IMR-90 (cell line): Measurements from ENCODE around the gene FARS2. TPM values are rescaled to one million over a fixed set of nuclear protein-coding genes. Genes with fewer than 3 reads are reported as not detected.

Source experiments
- ATAC-seq: fragments of 200-7000 bp; cut with Tn5 transposase; 2 replicates; pipeline ENCODE4 v1.9.1; 2020; ENCODE audit warnings: low read depth, mild to moderate bottlenecking, moderate library complexity
- BruUV-seq: library from RNA; stranded (reverse); fragments of 400-500 nt; replicated peaks from 2 replicates; lab custom pipeline; 2021; lab: Mats Ljungman, UMichigan
- CTCF ChIA-PET: fragments of 300-600 bp; formaldehyde crosslinking; extraction: SDS; loops from one replicate; lab custom pipeline; 2021; ENCODE audit warnings: antibody characterized with exemption; lab: Yijun Ruan, JAX
- POLR2A ChIA-PET: fragments of 300-600 bp; sonication (Branson Sonifier 250); formaldehyde crosslinking; loops from one replicate; lab custom pipeline; 2022; ENCODE audit warnings: antibody characterized with exemption; ENCODE audit not compliant: unreplicated experiment; lab: Charles Lee
- DNase-seq: peaks from one replicate; pipeline ENCODE4 v3.0.0; 2013
- H2AFZ ChIP-seq: replicated peaks from 2 replicates; pipeline ENCODE3; 2013; ENCODE audit warnings: low read length, mild to moderate bottlenecking; ENCODE audit not compliant: poor library complexity
- H2AK5ac ChIP-seq: 2 replicates; pipeline ENCODE4 v1.6.1; 2013; ENCODE audit warnings: low read depth, low read length, inconsistent platforms
- H2AK9ac ChIP-seq: replicated peaks from 2 replicates; pipeline ENCODE3; 2013; ENCODE audit warnings: mild to moderate bottlenecking, low read depth, low read length, moderate library complexity; ENCODE audit not compliant: poor library complexity
- H2BK120ac ChIP-seq: 2 replicates; pipeline ENCODE4 v1.6.1; 2013; ENCODE audit warnings: low read depth, low read length, inconsistent platforms
- H2BK15ac ChIP-seq: 3 replicates; pipeline ENCODE4 v1.6.1; 2013; ENCODE audit warnings: low read depth, low read length, inconsistent platforms
- H2BK20ac ChIP-seq: 2 replicates; pipeline ENCODE4 v1.6.1; 2013; ENCODE audit warnings: low read depth, mild to moderate bottlenecking, inconsistent platforms, low read length, moderate library complexity
- H2BK5ac ChIP-seq: 2 replicates; pipeline ENCODE4 v1.6.1; 2013; ENCODE audit warnings: mild to moderate bottlenecking, low read depth, low read length, inconsistent platforms; ENCODE audit not compliant: poor library complexity, severe bottlenecking
- H3K14ac ChIP-seq: replicated peaks from 2 replicates; pipeline ENCODE4 v1.6.1; 2013; ENCODE audit warnings: low read depth, low read length, inconsistent platforms
- H3K18ac ChIP-seq: 2 replicates; pipeline ENCODE4 v1.6.1; 2013; ENCODE audit warnings: low read depth, low read length, control low read depth
- H3K23ac ChIP-seq: 2 replicates; pipeline ENCODE4 v1.6.1; 2013; ENCODE audit warnings: low read depth, low read length, inconsistent platforms
- H3K27ac ChIP-seq: 2 replicates; pipeline ENCODE4 v1.5.1; 2013; ENCODE audit warnings: mild to moderate bottlenecking, control low read depth, low read length; ENCODE audit not compliant: insufficient read depth
- H3K27me3 ChIP-seq: 2 replicates; pipeline ENCODE4 v1.6.1; 2013; ENCODE audit warnings: low read length; ENCODE audit not compliant: control insufficient read depth, insufficient read depth
- H3K36me3 ChIP-seq: 2 replicates; pipeline ENCODE4 v1.6.1; 2013; ENCODE audit warnings: low read length, mixed read lengths; ENCODE audit not compliant: control insufficient read depth, insufficient read depth
- H3K4ac ChIP-seq: 2 replicates; pipeline ENCODE4 v1.6.1; 2013; ENCODE audit warnings: low read depth, low read length, inconsistent platforms
- H3K4me1 ChIP-seq: 2 replicates; pipeline ENCODE4 v1.6.1; 2013; ENCODE audit warnings: low read length, mixed read lengths; ENCODE audit not compliant: control insufficient read depth, insufficient read depth
- H3K4me2 ChIP-seq: 2 replicates; pipeline ENCODE4 v1.6.1; 2013; ENCODE audit warnings: low read depth, mild to moderate bottlenecking, control low read depth, low read length, moderate library complexity
- H3K4me3 ChIP-seq: 2 replicates; pipeline ENCODE4 v1.5.1; 2013; ENCODE audit warnings: low read depth, mild to moderate bottlenecking, control low read depth, low read length, moderate library complexity; ENCODE audit not compliant: insufficient read depth
- H3K56ac ChIP-seq: 2 replicates; pipeline ENCODE4 v1.6.1; 2013; ENCODE audit warnings: low read length, inconsistent platforms; ENCODE audit not compliant: insufficient read depth; ENCODE audit errors: extremely low read depth
- H3K79me1 ChIP-seq, 2 experiments: 2 replicates each; pipeline ENCODE4 v1.6.1; 2013; ENCODE audit warnings: low read length in 2 of 2, inconsistent platforms in 1 of 2, low read depth in 1 of 2
- H3K9ac ChIP-seq: 2 replicates; pipeline ENCODE4 v1.6.1; 2013; ENCODE audit warnings: low read depth, low read length, control low read depth
- H3K9me1 ChIP-seq: 2 replicates; pipeline ENCODE4 v1.6.1; 2013; ENCODE audit warnings: low read length, inconsistent platforms; ENCODE audit not compliant: insufficient read depth
- H3K9me3 ChIP-seq: 2 replicates; pipeline ENCODE4 v1.6.1; 2013; ENCODE audit warnings: low read length; ENCODE audit not compliant: control insufficient read depth, insufficient read depth
- H4K20me1 ChIP-seq: 2 replicates; pipeline ENCODE4 v1.6.1; 2013; ENCODE audit warnings: low read length, inconsistent platforms; ENCODE audit not compliant: insufficient read depth
- H4K5ac ChIP-seq: 2 replicates; pipeline ENCODE4 v1.6.1; 2013; ENCODE audit warnings: mild to moderate bottlenecking, low read depth, low read length, control low read depth
- H4K8ac ChIP-seq, 2 experiments: 2 replicates each; pipeline ENCODE4 v1.6.1; 2013; ENCODE audit warnings: low read depth in 2 of 2, low read length in 2 of 2, control low read depth in 1 of 2, inconsistent platforms in 1 of 2
- H4K91ac ChIP-seq: 2 replicates; pipeline ENCODE4 v1.6.1; 2013; ENCODE audit warnings: low read depth, low read length, inconsistent platforms; ENCODE audit not compliant: insufficient read depth
- BHLHE40 ChIP-seq: fragments of 150-350 bp; IDR thresholded peaks from 2 replicates; pipeline ENCODE4 v1.6.1; 2016; ENCODE audit warnings: mild to moderate bottlenecking, low read depth, low read length
- CEBPB ChIP-seq: IDR thresholded peaks from 2 replicates; pipeline ENCODE4 v1.6.1; 2012; ENCODE audit warnings: low read depth, low read length, improper control_type of control experiment
- CHD1 ChIP-seq: IDR thresholded peaks from 2 replicates; pipeline ENCODE4 v1.6.1; 2012; ENCODE audit warnings: low read depth, low read length, improper control_type of control experiment
- CTCF ChIP-seq: conservative IDR thresholded peaks from 2 replicates; pipeline ENCODE4 v1.5.1; 2012; ENCODE audit warnings: mild to moderate bottlenecking, low read depth, low read length, improper control_type of control experiment
- ELK1 ChIP-seq: fragments of 150-350 bp; IDR thresholded peaks from 2 replicates; pipeline ENCODE4 v1.6.1; 2016; ENCODE audit warnings: low read depth, mild to moderate bottlenecking, low read length, moderate library complexity, borderline replicate concordance
- FOS ChIP-seq: fragments of 150-350 bp; IDR thresholded peaks from 2 replicates; pipeline ENCODE4 v1.6.1; 2016; ENCODE audit warnings: low read depth, low read length
- MAFK ChIP-seq: IDR thresholded peaks from 2 replicates; pipeline ENCODE4 v1.6.1; 2012; ENCODE audit warnings: low read depth, low read length, improper control_type of control experiment
- MAZ ChIP-seq: IDR thresholded peaks from 2 replicates; pipeline ENCODE4 v1.6.1; 2012; ENCODE audit warnings: low read depth, mild to moderate bottlenecking, low read length, improper control_type of control experiment, moderate library complexity, borderline replicate concordance
- MXI1 ChIP-seq: IDR thresholded peaks from 2 replicates; pipeline ENCODE4 v1.6.1; 2012; ENCODE audit warnings: low read depth, mild to moderate bottlenecking, low read length, moderate library complexity, borderline replicate concordance
- NFE2L2 ChIP-seq: fragments of 150-350 bp; IDR thresholded peaks from 2 replicates; pipeline ENCODE4 v1.6.1; 2016; ENCODE audit warnings: low read depth, mild to moderate bottlenecking, low read length
- POLR2A ChIP-seq: IDR thresholded peaks from 2 replicates; pipeline ENCODE4 v1.6.1; 2012; ENCODE audit warnings: mild to moderate bottlenecking, low read depth, low read length
- RAD21 ChIP-seq: IDR thresholded peaks from 2 replicates; pipeline ENCODE4 v1.6.1; 2012; ENCODE audit warnings: low read length, improper control_type of control experiment
- RCOR1 ChIP-seq: IDR thresholded peaks from 2 replicates; pipeline ENCODE4 v1.6.1; 2012; ENCODE audit warnings: mild to moderate bottlenecking, low read length, improper control_type of control experiment; ENCODE audit not compliant: insufficient replicate concordance
- RFX5 ChIP-seq: IDR thresholded peaks from 2 replicates; pipeline ENCODE4 v1.8.0; 2012; ENCODE audit warnings: low read depth, mild to moderate bottlenecking, low read length, moderate library complexity
- SMC3 ChIP-seq: fragments of 150-350 bp; IDR thresholded peaks from 2 replicates; pipeline ENCODE4 v1.6.1; 2016; ENCODE audit warnings: low read depth, mild to moderate bottlenecking, antibody characterized with exemption, low read length, moderate library complexity
- WGBS, 2 experiments: methylation state at CpG; one replicate each; pipeline versions ENCODE4 v1.1.5 to v1.1.7; 2013; ENCODE audit warnings: missing lambda C conversion rate in 2 of 2; ENCODE audit not compliant: insufficient read length in 1 of 2; ENCODE audit errors: extremely low coverage in 2 of 2; 5-methylcytosine and 5-hydroxymethylcytosine counted together
- dilution Hi-C: fragments of 300-500 bp; cut with HindIII; formaldehyde crosslinking; loops from one replicate; pipeline ENCODE4 v1.14.3; 2018; ENCODE audit warnings: low sequenced_read_pairs; ENCODE audit not compliant: unreplicated experiment
- in situ Hi-C: fragments of 300-500 bp; cut with MboI; formaldehyde crosslinking; loops from 3 replicates; pipeline ENCODE4 v1.14.3; 2019; ENCODE audit warnings: low sequenced_read_pairs, inconsistent platforms, mixed read lengths
- intact Hi-C: fragments of 100-400 bp; cut with micrococcal nuclease; formaldehyde crosslinking; loops from 2 replicates; pipeline ENCODE4 v1.10.0; 2022
- polyA plus RNA-seq, 3 experiments: library from polyadenylated mRNA; depleted of rRNA; stranded (reverse); fragments of >200 nt; gene quantifications; 2 replicates each; pipeline ENCODE4 v1.2.3, GENCODE V29; 2012; ENCODE audit warnings: low replicate concordance in 1 of 3
- total RNA-seq: library from RNA; depleted of rRNA; stranded (reverse); fragments of >200 nt; gene quantifications from 2 replicates; pipeline ENCODE4 v1.2.3, GENCODE V29; 2012

FARS2 gene
- total and polyA plus RNA-seq, 2 of the 4 experiments (the other 2 are of a cell fraction), result 12.1 to 28.9 TPM

- BruUV-seq, result no TSS peak
- H2AFZ ChIP-seq, result no peak overlapping the region
- no peak overlapping the region for H2AK9ac ChIP-seq
- H3K27me3 ChIP-seq, result no peaks in the 10 kb centered on the region
- H3K56ac ChIP-seq, result no peak overlapping the region
- no peak overlapping the region for H2BK120ac ChIP-seq
- DNase-seq (no peak), ATAC-seq (no peak)
- H3K9me3 ChIP-seq, result no peaks in the 10 kb centered on the region
- POLR2A ChIA-PET, result no interaction called here
- peaks cover 10 to 32% of the 10 kb centered on the region in 2 experiments for H3K79me1 ChIP-seq
- H4K91ac ChIP-seq, result no peak overlapping the region
- H3K9ac ChIP-seq, result no peak overlapping the region
- H4K5ac ChIP-seq, result no peak overlapping the region
- no peak overlapping the region for H3K27ac ChIP-seq
- no peaks in the 10 kb centered on the region for H3K4me1 ChIP-seq
- no peak overlapping the region for H3K4ac ChIP-seq
- no peak overlapping the region for H2BK15ac ChIP-seq
- no peak overlapping the region for H3K18ac ChIP-seq
- H4K8ac ChIP-seq, result no peak overlapping the region
- H3K23ac ChIP-seq, result no peak overlapping the region
- no peak overlapping the region for H2AK5ac ChIP-seq
- H3K9me1 ChIP-seq, result peaks cover 10% of the 10 kb centered on the region
- intact Hi-C loops, result no loop called here
- no peak overlapping the region for H3K14ac ChIP-seq
- CTCF ChIA-PET, result no interaction called here
- in situ Hi-C loops, result no loop called here
- no peak overlapping the region for H3K4me3 ChIP-seq
- no peak overlapping the region for H2BK20ac ChIP-seq
- dilution Hi-C loops, result no loop called here
- no peaks in the 10 kb centered on the region for H4K20me1 ChIP-seq
- H2BK5ac ChIP-seq, result no peak overlapping the region
- no peak overlapping the region for H3K4me2 ChIP-seq
- H3K36me3 ChIP-seq, result no peaks in the 10 kb centered on the region; the same call in 1 of the 2 replicates
- WGBS, 2 experiments, result 50% methylated on average over 2 of the region's 13 CpGs; no CpG with 5 or more reads in 1 of the 2 experiments
- no peak for TF ChIP-seq BHLHE40
- TF ChIP-seq MAFK, result no peak
- TF ChIP-seq FOS, result no peak
- no peak for TF ChIP-seq NFE2L2
- TF ChIP-seq RFX5, result no peak
- TF ChIP-seq ELK1, result no peak
- no peak for TF ChIP-seq MAZ
- TF ChIP-seq CTCF, result no peak
- TF ChIP-seq POLR2A, result no peak
- no peak for TF ChIP-seq RAD21
- no peak for TF ChIP-seq MXI1
- TF ChIP-seq RCOR1, result no peak
- no peak for TF ChIP-seq CEBPB
- TF ChIP-seq CHD1, result no peak
- TF ChIP-seq SMC3, result no peak
These were observed 14.9 kb upstream of the FARS2 start for GRCh38 chr6:5246141-5247097.
